Measurements from ENCODE around the gene TMTC4. TPM values are rescaled to one million over a fixed set of nuclear protein-coding genes. Genes with fewer than 3 reads are reported as not detected.

TMTC4 gene
- total RNA-seq, 1 experiment from 2014 or later, result 15.1 TPM

DNA sequence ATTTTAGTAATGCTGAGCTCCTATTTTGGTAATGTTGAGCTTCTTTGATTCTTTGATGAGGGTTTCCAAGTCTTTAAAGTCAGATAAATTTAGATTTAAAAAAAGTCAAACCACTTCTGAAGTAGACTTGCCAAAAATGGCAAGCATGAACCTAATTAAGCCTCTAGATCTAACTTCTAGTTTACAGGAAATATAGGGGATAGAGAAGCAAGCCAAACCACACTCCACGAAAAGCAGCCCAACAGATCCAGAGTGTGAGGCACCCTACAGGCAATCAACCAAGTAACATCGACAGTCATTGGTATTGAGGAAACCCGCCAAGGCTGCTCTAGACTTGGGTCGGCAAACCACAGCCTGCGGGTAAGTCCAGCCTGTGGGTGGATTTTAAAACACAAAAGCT lies 89.7 kb downstream of the TMTC4 start:
- no peak overlapping the region for H3K27ac ChIP-seq (ENCODE audit: low read length)
- no peaks in the 10 kb centered on the region for H3K9me3 ChIP-seq (ENCODE audit: low read length)
- H3K4me3 ChIP-seq (ENCODE audit: low read length), result no peak overlapping the region
- TF ChIP-seq, protein P1, sequence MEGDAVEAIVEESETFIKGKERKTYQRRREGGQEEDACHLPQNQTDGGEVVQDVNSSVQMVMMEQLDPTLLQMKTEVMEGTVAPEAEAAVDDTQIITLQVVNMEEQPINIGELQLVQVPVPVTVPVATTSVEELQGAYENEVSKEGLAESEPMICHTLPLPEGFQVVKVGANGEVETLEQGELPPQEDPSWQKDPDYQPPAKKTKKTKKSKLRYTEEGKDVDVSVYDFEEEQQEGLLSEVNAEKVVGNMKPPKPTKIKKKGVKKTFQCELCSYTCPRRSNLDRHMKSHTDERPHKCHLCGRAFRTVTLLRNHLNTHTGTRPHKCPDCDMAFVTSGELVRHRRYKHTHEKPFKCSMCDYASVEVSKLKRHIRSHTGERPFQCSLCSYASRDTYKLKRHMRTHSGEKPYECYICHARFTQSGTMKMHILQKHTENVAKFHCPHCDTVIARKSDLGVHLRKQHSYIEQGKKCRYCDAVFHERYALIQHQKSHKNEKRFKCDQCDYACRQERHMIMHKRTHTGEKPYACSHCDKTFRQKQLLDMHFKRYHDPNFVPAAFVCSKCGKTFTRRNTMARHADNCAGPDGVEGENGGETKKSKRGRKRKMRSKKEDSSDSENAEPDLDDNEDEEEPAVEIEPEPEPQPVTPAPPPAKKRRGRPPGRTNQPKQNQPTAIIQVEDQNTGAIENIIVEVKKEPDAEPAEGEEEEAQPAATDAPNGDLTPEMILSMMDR (conservative IDR thresholded peaks at IDR 0.05; ENCODE audit: low read depth, low read length), result no peak
- TF ChIP-seq EZH2 (IDR thresholded peaks at IDR 0.05; ENCODE audit: low read length, unreplicated experiment) (no peak), EZH2phosphoT487 (IDR thresholded peaks at IDR 0.05; ENCODE audit: borderline replicate concordance, low read length) (no peak)
- H3K27me3 ChIP-seq (ENCODE audit: low read length), result no peaks in the 10 kb centered on the region
- ChIA-PET CTCF (no interaction called here), POLR2A (ENCODE audit: unreplicated experiment) (no interaction called here)
- no peaks in the 10 kb centered on the region for H3K4me1 ChIP-seq (ENCODE audit: insufficient read depth, low read length)
- H3K4me2 ChIP-seq (ENCODE audit: low read length), result no peak overlapping the region
- H3F3A ChIP-seq (ENCODE audit: low read length, unreplicated experiment), result no peaks in the 10 kb centered on the region
- H3K79me2 ChIP-seq (ENCODE audit: low read length), result no peaks in the 10 kb centered on the region
- BruUV-seq (replicated peaks), result no TSS peak
- H4K20me1 ChIP-seq (ENCODE audit: low read length), result no peaks in the 10 kb centered on the region
- ATAC-seq (no peak), DNase-seq (no peak)
- intact Hi-C loops (cut with micrococcal nuclease), result no loop called here
- H3K36me3 ChIP-seq (ENCODE audit: low read depth, low read length), result no peaks in the 10 kb centered on the region
- no peaks in the 10 kb centered on the region for H3K9me2 ChIP-seq (replicated peaks; ENCODE audit: low read length)
- H3K9ac ChIP-seq (ENCODE audit: low read length), result no peak overlapping the region
- H2AFZ ChIP-seq (ENCODE audit: low read length), result no peak overlapping the region

DNA sequence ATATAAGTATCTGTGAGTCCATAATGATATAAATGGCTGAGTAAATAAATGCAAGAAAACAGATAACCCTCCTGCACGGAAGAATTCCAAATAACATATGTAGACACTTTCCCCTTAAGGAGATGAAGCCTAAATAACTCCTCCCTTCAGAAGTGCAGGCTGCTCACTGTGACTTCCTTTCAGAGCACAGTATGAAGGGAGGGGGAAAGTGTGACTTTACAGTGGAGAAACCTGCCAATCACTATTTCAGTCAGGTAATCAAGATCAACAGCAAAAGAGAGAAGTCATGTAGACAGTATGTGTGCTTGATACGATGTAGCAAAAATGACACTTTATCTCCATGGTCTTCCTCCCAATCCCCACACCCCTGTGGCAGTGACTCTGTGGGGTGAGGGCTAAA lies 93.1 kb downstream of the TMTC4 start:
- ChIA-PET CTCF (no interaction called here), POLR2A (ENCODE audit: unreplicated experiment) (no interaction called here)
- Histone ChIP-seq H3K4me1 (ENCODE audit: insufficient read depth, low read length) (no peaks in the 10 kb centered on the region), H3F3A (ENCODE audit: low read length, unreplicated experiment) (no peaks in the 10 kb centered on the region), H4K20me1 (ENCODE audit: low read length) (no peaks in the 10 kb centered on the region), H3K27ac (ENCODE audit: low read length) (no peak overlapping the region), H2AFZ (ENCODE audit: low read length) (no peak overlapping the region), H3K79me2 (ENCODE audit: low read length) (no peaks in the 10 kb centered on the region), H3K4me2 (ENCODE audit: low read length) (no peak overlapping the region), H3K9me2 (replicated peaks; ENCODE audit: low read length) (no peaks in the 10 kb centered on the region), H3K9me3 (ENCODE audit: low read length) (no peaks in the 10 kb centered on the region), H3K9ac (ENCODE audit: low read length) (no peak overlapping the region), H3K4me3 (ENCODE audit: low read length) (no peak overlapping the region), H3K36me3 (ENCODE audit: low read depth, low read length) (no peaks in the 10 kb centered on the region), H3K27me3 (ENCODE audit: low read length) (no peaks in the 10 kb centered on the region)
- DNase-seq (no peak), ATAC-seq (no peak)
- no TSS peak for BruUV-seq (replicated peaks)
- TF ChIP-seq, protein P1 (conservative IDR thresholded peaks at IDR 0.05; ENCODE audit: low read depth, low read length), result no peak
- TF ChIP-seq EZH2 (IDR thresholded peaks at IDR 0.05; ENCODE audit: low read length, unreplicated experiment), result no peak
- TF ChIP-seq EZH2phosphoT487 (IDR thresholded peaks at IDR 0.05; ENCODE audit: borderline replicate concordance, low read length), result no peak
- intact Hi-C loops (cut with micrococcal nuclease), result no loop called here

- Histone ChIP-seq H3K4me2 (ENCODE audit: low read length) (no peak overlapping the region), H4K20me1 (ENCODE audit: low read length) (no peaks in the 10 kb centered on the region), H3K9ac (ENCODE audit: low read length) (no peak overlapping the region), H3K9me3 (ENCODE audit: low read length) (no peaks in the 10 kb centered on the region), H3K27me3 (ENCODE audit: low read length) (no peaks in the 10 kb centered on the region), H3K36me3 (ENCODE audit: low read depth, low read length) (no peaks in the 10 kb centered on the region), H3K4me3 (ENCODE audit: low read length) (no peak overlapping the region), H3F3A (ENCODE audit: low read length, unreplicated experiment) (no peaks in the 10 kb centered on the region), H3K27ac (ENCODE audit: low read length) (no peak overlapping the region), H3K4me1 (ENCODE audit: insufficient read depth, low read length) (no peaks in the 10 kb centered on the region), H3K9me2 (replicated peaks; ENCODE audit: low read length) (no peaks in the 10 kb centered on the region), H2AFZ (ENCODE audit: low read length) (no peak overlapping the region), H3K79me2 (ENCODE audit: low read length) (no peaks in the 10 kb centered on the region)
- POLR2A ChIA-PET (ENCODE audit: unreplicated experiment), result no interaction called here
- intact Hi-C loops (cut with micrococcal nuclease), result no loop called here
- TF ChIP-seq EZH2phosphoT487 (IDR thresholded peaks at IDR 0.05; ENCODE audit: borderline replicate concordance, low read length) (no peak), EZH2 (IDR thresholded peaks at IDR 0.05; ENCODE audit: low read length, unreplicated experiment) (no peak)
- TF ChIP-seq, protein P1 (conservative IDR thresholded peaks at IDR 0.05; ENCODE audit: low read depth, low read length), result no peak
- DNase-seq (no peak), ATAC-seq (no peak)
- CTCF ChIA-PET, result no interaction called here
- BruUV-seq (replicated peaks), result no TSS peak
Measured at GRCh38 chr13:100581030-100581429, 93.6 kb downstream of the TMTC4 start.

Data from PC-3 (cell line).